Measurements from ENCODE around the gene PTPRM.

The PTPRM gene

DNA sequence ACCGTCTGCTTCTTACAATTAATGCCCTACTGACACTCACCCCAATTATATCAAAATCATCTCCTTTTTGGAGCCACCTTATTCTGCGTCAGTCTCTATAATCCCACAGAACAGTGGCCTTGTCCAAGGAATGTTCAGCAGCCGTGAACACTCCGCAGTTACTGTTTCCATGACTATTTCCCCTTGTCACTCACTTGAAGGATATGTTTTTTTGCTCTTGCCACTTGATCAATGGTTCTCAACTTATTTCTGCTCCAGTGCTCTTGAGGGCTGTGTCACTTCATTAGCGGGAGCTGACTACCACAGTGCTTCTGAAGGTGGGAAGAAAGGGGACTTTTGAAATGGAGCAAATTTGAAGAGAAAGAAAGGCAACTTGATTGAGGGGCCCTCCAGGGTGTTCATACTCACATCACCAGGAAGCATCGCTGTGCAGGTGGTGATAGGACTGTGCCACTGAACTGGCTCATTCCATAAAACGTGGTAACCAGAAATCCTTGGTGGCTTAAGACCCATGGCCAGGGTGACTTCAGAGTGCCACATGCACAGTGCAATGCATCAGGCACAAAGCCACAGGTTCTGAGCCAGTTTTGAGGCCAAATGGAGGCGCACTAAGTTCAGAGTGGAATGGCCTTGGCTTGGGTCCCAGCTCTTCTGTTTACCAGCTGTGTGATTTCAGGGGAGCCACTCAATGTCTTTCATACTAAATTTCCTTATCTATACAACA lies 721.5 kb downstream of the PTPRM start:
- no peaks in the 10 kb centered on the region for H3K9me3 ChIP-seq (ENCODE audit: control insufficient read depth, low read length)
- H3K27ac ChIP-seq (ENCODE audit: insufficient read depth, low read depth, low read length, poor library complexity, severe bottlenecking): no peak overlapping the region
- no peaks in the 10 kb centered on the region for H3K27me3 ChIP-seq (ENCODE audit: control insufficient read depth, insufficient read depth, low read length, poor library complexity, severe bottlenecking)
- H3K36me3 ChIP-seq (ENCODE audit: control insufficient read depth, insufficient read depth, low read length): no peaks in the 10 kb centered on the region
- WGBS, 2 experiments: 94 to 95% methylated on average over 8 of the region's 8 CpGs
- H3K4me3 ChIP-seq (ENCODE audit: insufficient read depth, low read depth, low read length): no peak overlapping the region
- no peaks in the 10 kb centered on the region for H3K4me1 ChIP-seq (ENCODE audit: control insufficient read depth, insufficient read depth, low read length)

DNA sequence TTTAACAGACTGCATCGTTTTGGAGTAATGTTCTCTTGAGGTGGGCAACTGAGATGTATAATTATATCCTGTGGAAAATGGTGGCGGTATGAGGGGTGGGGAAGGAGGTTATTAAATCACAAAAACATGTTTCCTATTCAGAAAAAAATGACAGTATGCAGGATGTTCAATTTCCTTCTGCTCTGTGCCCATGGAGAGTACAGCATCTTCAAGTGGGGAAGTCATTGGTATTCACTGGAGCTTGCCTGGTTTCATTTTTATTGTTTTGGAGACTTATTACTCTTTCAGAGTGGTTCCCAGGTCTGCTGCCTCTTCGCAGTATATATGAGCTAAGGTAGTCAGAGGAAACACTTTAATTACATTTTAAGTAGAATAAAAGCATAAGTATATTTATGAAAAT lies 723.3 kb downstream of the PTPRM start:
- no peaks in the 10 kb centered on the region for H3K36me3 ChIP-seq (ENCODE audit: control insufficient read depth, insufficient read depth, low read length)
- H3K4me1 ChIP-seq (ENCODE audit: control insufficient read depth, insufficient read depth, low read length): no peaks in the 10 kb centered on the region
- H3K27ac ChIP-seq (ENCODE audit: insufficient read depth, low read depth, low read length, poor library complexity, severe bottlenecking): no peak overlapping the region
- H3K9me3 ChIP-seq (ENCODE audit: control insufficient read depth, low read length): no peaks in the 10 kb centered on the region
- H3K4me3 ChIP-seq (ENCODE audit: insufficient read depth, low read depth, low read length): no peak overlapping the region
- WGBS, 2 experiments: 94% methylated on average over 2 of the region's 3 CpGs; no CpG with 5 or more reads in 1 of the 2 experiments
- H3K27me3 ChIP-seq (ENCODE audit: control insufficient read depth, insufficient read depth, low read length, poor library complexity, severe bottlenecking): no peaks in the 10 kb centered on the region

DNA sequence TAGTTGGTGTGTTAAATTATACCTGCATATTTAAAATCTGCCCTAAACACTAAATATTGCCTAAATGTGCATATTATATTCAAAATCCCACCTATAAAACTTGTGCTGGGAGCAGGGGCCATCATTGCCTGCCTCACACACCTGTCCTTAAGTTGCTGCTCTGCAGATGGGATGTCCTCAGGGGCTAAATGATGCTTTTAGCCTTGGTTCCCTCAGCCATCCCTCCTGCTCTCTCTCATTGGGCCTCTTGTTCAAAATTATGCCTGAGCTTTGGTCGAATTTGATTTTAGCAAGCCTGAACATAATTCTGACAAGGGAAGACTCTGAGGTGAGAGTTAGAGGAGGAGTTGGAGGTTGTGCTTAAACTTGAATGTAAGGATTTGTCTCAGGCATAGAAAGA lies 723.8 kb downstream of the PTPRM start:
- Histone ChIP-seq H3K4me3 (ENCODE audit: insufficient read depth, low read depth, low read length) (no peak overlapping the region), H3K9me3 (ENCODE audit: control insufficient read depth, low read length) (no peaks in the 10 kb centered on the region), H3K4me1 (ENCODE audit: control insufficient read depth, insufficient read depth, low read length) (no peaks in the 10 kb centered on the region), H3K36me3 (ENCODE audit: control insufficient read depth, insufficient read depth, low read length) (no peaks in the 10 kb centered on the region), H3K27ac (ENCODE audit: insufficient read depth, low read depth, low read length, poor library complexity, severe bottlenecking) (no peak overlapping the region), H3K27me3 (ENCODE audit: control insufficient read depth, insufficient read depth, low read length, poor library complexity, severe bottlenecking) (no peaks in the 10 kb centered on the region)
- WGBS, 2 experiments: 84 to 90% methylated on average over 1 of the region's 1 CpG

DNA sequence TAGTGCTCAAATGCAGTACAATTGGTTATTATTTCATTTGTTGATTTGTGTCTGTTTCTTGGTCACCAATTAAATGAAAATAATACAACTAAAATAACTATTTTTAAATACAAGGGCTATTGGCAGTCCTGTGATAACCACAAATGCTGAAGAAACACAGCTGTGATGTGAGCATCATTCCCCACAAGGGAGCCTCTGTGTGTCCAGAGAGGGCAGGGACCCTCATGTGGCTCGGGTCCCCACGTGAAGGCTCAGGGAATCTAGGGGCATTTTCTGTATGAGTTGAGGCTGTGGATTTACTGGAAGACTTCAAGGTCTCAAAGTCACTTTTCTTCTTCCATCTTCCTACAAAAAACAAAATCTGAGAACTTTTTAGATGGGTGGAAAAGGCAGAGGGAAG lies 726.1 kb downstream of the PTPRM start:
- H3K27ac ChIP-seq (ENCODE audit: insufficient read depth, low read depth, low read length, poor library complexity, severe bottlenecking): no peak overlapping the region
- H3K4me1 ChIP-seq (ENCODE audit: control insufficient read depth, insufficient read depth, low read length): no peaks in the 10 kb centered on the region
- H3K27me3 ChIP-seq (ENCODE audit: control insufficient read depth, insufficient read depth, low read length, poor library complexity, severe bottlenecking): no peaks in the 10 kb centered on the region
- no peaks in the 10 kb centered on the region for H3K36me3 ChIP-seq (ENCODE audit: control insufficient read depth, insufficient read depth, low read length)
- H3K4me3 ChIP-seq (ENCODE audit: insufficient read depth, low read depth, low read length): no peak overlapping the region
- no peaks in the 10 kb centered on the region for H3K9me3 ChIP-seq (ENCODE audit: control insufficient read depth, low read length)
- 81 to 97% methylated on average over 2 of the region's 2 CpGs for WGBS, 2 experiments

DNA sequence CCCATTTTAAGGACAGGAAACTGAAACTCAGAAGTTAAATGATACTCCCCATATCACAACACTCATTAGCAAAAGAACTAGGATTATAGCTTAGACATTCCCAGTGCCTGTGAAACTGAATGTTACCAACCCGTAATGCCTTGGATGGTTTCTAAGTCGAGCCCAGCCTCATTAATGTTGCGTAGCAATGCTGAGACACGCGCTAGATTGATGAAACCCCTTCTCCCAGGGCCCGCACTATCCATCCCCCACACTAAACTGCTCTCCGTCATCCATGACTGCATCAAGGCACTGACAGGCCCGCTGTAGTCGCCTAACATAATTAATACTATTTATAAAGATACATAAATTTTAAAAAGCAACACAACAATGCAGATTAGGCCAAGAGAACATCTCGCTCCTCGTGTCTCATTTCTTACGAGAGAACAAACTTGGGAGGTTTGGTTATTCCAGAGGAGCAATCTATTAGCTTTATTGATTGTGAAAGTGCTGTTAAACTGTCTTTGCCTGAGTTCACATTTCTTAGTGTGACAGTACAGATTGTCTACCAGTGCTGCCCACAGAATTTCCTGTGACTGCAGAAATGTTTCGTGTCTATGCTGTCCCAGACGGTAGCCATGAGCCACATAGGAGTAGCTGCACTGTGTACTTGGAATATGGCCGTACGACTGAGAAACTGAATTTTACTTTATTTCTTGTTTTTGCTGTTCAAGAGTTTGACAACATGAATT lies 729.9 kb downstream of the PTPRM start:
- Histone ChIP-seq H3K27ac (ENCODE audit: insufficient read depth, low read depth, low read length, poor library complexity, severe bottlenecking) (no peak overlapping the region), H3K9me3 (ENCODE audit: control insufficient read depth, low read length) (no peaks in the 10 kb centered on the region), H3K27me3 (ENCODE audit: control insufficient read depth, insufficient read depth, low read length, poor library complexity, severe bottlenecking) (no peaks in the 10 kb centered on the region), H3K36me3 (ENCODE audit: control insufficient read depth, insufficient read depth, low read length) (no peaks in the 10 kb centered on the region), H3K4me1 (ENCODE audit: control insufficient read depth, insufficient read depth, low read length) (no peaks in the 10 kb centered on the region), H3K4me3 (ENCODE audit: insufficient read depth, low read depth, low read length) (no peak overlapping the region)
- WGBS, 2 experiments: 94 to 95% methylated on average over 16 of the region's 16 CpGs

DNA sequence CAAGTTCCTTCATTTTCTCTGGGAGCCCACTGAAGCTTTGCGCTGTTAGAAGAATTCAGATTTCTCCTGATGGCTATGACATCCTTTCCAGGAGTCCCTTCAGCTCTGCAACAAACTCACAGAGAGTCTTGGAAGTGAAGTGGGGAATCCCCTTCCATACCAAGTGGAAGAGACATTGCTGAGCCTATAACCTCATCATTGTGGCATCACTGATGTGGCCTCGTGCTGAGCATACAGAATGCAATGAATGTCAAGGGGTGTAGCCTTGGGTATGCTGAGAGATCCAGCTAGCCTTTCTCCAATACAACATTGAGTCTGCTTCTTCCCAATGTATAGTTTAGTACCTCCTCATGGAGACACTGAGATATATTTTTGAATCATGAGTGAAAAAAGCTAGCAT lies 731.1 kb downstream of the PTPRM start:
- Histone ChIP-seq H3K27ac (ENCODE audit: insufficient read depth, low read depth, low read length, poor library complexity, severe bottlenecking) (no peak overlapping the region), H3K36me3 (ENCODE audit: control insufficient read depth, insufficient read depth, low read length) (no peaks in the 10 kb centered on the region), H3K4me1 (ENCODE audit: control insufficient read depth, insufficient read depth, low read length) (no peaks in the 10 kb centered on the region), H3K9me3 (ENCODE audit: control insufficient read depth, low read length) (no peaks in the 10 kb centered on the region), H3K27me3 (ENCODE audit: control insufficient read depth, insufficient read depth, low read length, poor library complexity, severe bottlenecking) (no peaks in the 10 kb centered on the region), H3K4me3 (ENCODE audit: insufficient read depth, low read depth, low read length) (no peak overlapping the region)
- 97 to 98% methylated on average over 2 of the region's 2 CpGs for WGBS, 2 experiments

DNA sequence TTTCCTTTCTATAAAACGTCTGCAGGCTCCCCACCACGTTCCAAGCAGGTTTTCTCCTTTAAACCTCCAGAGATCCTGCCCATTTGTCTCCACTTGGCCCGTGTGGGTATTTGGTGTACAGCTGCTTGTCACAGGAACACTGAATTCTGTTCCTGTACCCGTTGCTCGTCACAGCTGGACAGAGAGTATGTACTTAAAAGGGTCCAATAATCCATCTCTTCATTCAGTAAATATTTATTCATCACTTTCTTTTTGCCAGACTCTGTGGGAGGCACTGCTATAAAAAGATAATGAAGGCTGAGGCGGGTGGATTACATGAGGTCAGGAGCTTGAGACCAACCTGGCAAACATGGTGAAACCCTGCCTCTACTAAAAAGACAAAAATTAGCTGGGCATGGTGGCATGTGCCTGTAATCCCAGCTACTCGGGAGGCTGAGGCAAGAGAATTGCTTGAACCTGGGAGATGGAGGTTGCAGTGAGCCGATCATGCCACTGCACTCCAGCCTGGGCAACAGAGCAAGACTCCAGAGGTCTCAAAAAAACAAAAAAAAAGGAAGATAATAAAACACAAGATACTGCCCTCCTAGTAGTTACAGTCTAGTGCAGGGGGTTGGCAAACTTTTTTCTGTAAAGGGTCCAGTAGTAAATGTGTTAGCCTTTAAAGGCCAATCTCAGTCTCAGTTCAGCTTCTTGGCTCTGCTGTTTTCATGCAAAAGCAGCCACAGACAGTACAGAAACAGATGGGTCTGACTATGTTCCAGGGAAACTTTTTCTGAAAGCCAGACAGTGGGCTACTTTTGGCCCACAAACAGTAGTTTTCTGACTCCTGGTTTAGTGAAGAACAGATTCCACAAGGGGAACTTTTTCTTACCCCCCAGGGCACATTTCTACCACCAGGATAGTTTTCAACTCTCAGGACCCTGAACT lies 732.2 kb downstream of the PTPRM start:
- H3K27me3 ChIP-seq (ENCODE audit: control insufficient read depth, insufficient read depth, low read length, poor library complexity, severe bottlenecking): no peaks in the 10 kb centered on the region
- WGBS, 2 experiments: 89% methylated on average over 8 of the region's 8 CpGs
- no peaks in the 10 kb centered on the region for H3K36me3 ChIP-seq (ENCODE audit: control insufficient read depth, insufficient read depth, low read length)

DNA sequence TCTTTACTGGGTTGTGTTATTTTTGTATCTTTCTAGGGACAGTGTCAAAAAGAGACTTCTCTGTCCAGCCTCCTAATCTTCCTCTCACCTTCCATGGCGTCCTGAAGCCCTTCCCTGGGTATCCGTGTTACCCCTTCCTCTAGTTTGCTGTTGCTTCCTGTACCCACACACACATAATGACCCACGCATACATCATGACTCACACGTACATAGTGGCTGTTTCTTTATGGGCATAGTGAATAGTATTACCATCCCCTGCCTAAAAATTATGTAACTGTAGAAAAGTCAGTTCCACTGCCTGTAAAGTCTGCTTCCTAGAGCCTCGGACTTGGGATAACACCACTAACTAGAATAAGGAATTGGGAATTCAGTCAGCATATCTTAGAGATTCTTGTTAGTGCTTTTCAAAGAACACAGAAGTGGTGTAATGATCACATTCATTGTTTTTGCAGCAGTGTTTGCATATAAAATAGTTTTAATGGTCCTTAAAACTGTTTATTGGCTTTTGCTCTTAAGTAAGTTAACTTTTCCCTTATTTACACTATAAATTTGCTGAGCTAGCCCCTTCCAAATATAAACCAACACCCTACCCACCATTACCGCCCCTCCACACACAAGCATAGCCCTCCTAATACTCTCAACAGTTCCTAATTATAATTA lies 733.8 kb downstream of the PTPRM start:
- Histone ChIP-seq H3K27ac (ENCODE audit: insufficient read depth, low read depth, low read length, poor library complexity, severe bottlenecking) (no peak overlapping the region), H3K9me3 (ENCODE audit: control insufficient read depth, low read length) (no peaks in the 10 kb centered on the region), H3K36me3 (ENCODE audit: control insufficient read depth, insufficient read depth, low read length) (no peaks in the 10 kb centered on the region), H3K4me3 (ENCODE audit: insufficient read depth, low read depth, low read length) (no peak overlapping the region), H3K27me3 (ENCODE audit: control insufficient read depth, insufficient read depth, low read length, poor library complexity, severe bottlenecking) (no peaks in the 10 kb centered on the region), H3K4me1 (ENCODE audit: control insufficient read depth, insufficient read depth, low read length) (no peaks in the 10 kb centered on the region)
- WGBS, 2 experiments: 90 to 91% methylated on average over 4 to 6 of the region's 6 CpGs

More for the DNA sequence above, 732.2 kb downstream of the PTPRM start:
- Histone ChIP-seq H3K4me3 (ENCODE audit: insufficient read depth, low read depth, low read length) (no peak overlapping the region), H3K4me1 (ENCODE audit: control insufficient read depth, insufficient read depth, low read length) (no peaks in the 10 kb centered on the region), H3K9me3 (ENCODE audit: control insufficient read depth, low read length) (no peaks in the 10 kb centered on the region), H3K27ac (ENCODE audit: insufficient read depth, low read depth, low read length, poor library complexity, severe bottlenecking) (no peak overlapping the region)

DNA sequence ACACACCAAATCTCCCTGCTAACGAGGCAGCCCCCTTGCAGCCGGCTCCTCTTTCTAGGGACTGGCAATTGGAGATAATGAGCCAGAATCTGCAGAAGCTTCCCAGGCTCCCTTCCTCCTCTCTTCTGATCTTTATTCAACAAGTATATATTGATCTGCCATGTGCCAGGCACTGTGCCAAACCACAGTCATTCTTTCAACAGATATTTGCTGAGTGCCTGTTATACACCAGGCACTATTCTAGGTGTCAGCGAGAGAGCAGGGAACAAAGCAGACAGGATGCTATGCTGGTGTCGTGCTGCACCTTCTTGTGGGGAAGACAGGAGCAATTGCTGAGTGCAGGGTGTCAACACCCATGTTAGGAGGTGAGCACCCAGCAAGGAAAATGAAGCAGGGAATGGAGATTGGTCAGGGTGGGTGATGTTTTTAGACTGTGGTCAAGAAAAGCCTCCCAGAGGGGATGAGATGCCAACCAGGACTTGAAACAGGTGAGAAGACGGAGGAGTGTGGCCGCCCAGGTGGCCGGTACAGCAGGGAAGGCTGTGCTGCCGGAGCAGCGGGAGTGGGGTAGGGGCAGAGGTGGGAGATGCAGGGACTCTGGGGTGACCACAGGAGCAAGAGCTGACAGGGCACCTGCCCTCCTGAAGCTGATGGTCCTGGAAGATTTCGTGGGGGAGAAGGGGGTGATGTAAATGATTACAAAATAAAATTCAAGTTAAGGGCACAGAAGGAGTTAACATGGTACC lies 734.5 kb downstream of the PTPRM start:
- 90% methylated on average over 10 of the region's 10 CpGs for WGBS, 2 experiments
- Histone ChIP-seq H3K9me3 (ENCODE audit: control insufficient read depth, low read length) (no peaks in the 10 kb centered on the region), H3K27me3 (ENCODE audit: control insufficient read depth, insufficient read depth, low read length, poor library complexity, severe bottlenecking) (no peaks in the 10 kb centered on the region), H3K27ac (ENCODE audit: insufficient read depth, low read depth, low read length, poor library complexity, severe bottlenecking) (no peak overlapping the region), H3K4me3 (ENCODE audit: insufficient read depth, low read depth, low read length) (no peak overlapping the region), H3K4me1 (ENCODE audit: control insufficient read depth, insufficient read depth, low read length) (no peaks in the 10 kb centered on the region), H3K36me3 (ENCODE audit: control insufficient read depth, insufficient read depth, low read length) (no peaks in the 10 kb centered on the region)

Measured in ectodermal cell (in vitro differentiated cells).